Kidney epithelial cell (primary cell): ENCODE results near the gene CST11. TPM values are rescaled to one million over a fixed set of nuclear protein-coding genes. Genes with fewer than 3 reads are reported as not detected.

Experiments used
- DNase-seq: peaks from one replicate; pipeline ENCODE4 v3.0.0-alpha.2; 2010; ENCODE audit warnings: low read depth
- H3K27me3 ChIP-seq: 2 replicates; pipeline ENCODE4 v1.6.0; 2011; ENCODE audit warnings: low read length; ENCODE audit not compliant: control insufficient read depth, insufficient read depth
- H3K36me3 ChIP-seq: 2 replicates; pipeline ENCODE4 v1.5.1; 2011; ENCODE audit warnings: low read length; ENCODE audit not compliant: control insufficient read depth, insufficient read depth
- H3K4me3 ChIP-seq: 2 replicates; pipeline ENCODE4 v1.5.1; 2011; ENCODE audit warnings: low read depth, mild to moderate bottlenecking, control low read depth, low read length
- total RNA-seq: library from RNA; depleted of rRNA; stranded (reverse); fragments of >200 nt; gene quantifications from 2 replicates; pipeline ENCODE4 v1.2.3, GENCODE V29; 2015
- TF ChIP-seq, protein P1 (sequence below): IDR thresholded peaks from 2 replicates; pipeline ENCODE4 v1.5.1; 2011; ENCODE audit warnings: mild to moderate bottlenecking, moderate library complexity, low read length, control low read depth, inconsistent platforms; ENCODE audit not compliant: insufficient read depth, poor library complexity, severe bottlenecking

CST11 gene
- total RNA-seq, 1 donor from 2014 or later = not detected

DNA sequence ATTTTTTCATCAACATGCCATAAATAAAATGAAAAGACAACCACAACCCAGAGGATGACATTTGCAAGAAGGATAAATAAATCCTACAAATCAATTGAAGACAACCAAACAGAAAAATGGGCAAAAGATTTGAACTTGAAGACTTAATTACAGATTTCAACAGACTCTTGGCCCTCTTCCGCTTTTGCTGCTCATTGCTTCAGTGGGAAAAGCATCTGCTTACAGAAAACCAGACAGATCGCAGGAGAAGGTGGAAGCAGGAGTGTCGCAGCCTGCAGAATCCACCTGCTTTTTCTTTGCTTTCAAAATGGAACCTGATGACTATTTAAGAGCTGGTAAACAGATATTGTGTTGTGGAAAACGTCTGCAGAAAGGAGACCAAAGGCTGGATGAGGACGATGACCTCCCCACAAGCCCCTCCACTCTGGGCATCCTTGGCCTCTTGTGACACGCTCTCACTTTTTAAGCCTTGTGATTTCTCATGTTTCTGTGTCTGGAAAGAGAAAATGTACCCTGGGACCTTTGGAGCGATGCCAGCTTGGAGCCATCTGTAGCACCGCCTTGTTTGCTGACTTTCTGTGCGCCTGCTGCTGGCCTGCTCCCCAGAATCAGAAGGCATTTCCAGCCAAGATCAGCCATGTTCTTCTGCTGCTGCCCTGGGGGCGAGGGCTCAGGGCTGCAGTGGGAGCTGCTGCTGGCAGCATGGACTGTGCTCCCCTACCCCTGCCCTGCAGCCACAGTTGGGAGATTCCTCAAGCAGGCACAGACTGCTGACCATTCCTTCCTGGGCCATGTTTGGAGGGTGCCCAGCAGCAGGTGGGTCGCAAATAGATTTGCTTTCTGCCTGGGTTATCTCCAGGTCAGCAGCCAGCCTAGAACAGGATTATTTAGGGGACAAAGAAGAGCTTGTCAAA is 16.8 kb downstream of the CST11 start:
- H3K36me3 ChIP-seq = no peaks in the 10 kb centered on the region
- H3K27me3 ChIP-seq = no peaks in the 10 kb centered on the region
- H3K4me3 ChIP-seq = no peak overlapping the region
- TF ChIP-seq, protein P1, sequence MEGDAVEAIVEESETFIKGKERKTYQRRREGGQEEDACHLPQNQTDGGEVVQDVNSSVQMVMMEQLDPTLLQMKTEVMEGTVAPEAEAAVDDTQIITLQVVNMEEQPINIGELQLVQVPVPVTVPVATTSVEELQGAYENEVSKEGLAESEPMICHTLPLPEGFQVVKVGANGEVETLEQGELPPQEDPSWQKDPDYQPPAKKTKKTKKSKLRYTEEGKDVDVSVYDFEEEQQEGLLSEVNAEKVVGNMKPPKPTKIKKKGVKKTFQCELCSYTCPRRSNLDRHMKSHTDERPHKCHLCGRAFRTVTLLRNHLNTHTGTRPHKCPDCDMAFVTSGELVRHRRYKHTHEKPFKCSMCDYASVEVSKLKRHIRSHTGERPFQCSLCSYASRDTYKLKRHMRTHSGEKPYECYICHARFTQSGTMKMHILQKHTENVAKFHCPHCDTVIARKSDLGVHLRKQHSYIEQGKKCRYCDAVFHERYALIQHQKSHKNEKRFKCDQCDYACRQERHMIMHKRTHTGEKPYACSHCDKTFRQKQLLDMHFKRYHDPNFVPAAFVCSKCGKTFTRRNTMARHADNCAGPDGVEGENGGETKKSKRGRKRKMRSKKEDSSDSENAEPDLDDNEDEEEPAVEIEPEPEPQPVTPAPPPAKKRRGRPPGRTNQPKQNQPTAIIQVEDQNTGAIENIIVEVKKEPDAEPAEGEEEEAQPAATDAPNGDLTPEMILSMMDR = no peak
- no peak for DNase-seq

DNA sequence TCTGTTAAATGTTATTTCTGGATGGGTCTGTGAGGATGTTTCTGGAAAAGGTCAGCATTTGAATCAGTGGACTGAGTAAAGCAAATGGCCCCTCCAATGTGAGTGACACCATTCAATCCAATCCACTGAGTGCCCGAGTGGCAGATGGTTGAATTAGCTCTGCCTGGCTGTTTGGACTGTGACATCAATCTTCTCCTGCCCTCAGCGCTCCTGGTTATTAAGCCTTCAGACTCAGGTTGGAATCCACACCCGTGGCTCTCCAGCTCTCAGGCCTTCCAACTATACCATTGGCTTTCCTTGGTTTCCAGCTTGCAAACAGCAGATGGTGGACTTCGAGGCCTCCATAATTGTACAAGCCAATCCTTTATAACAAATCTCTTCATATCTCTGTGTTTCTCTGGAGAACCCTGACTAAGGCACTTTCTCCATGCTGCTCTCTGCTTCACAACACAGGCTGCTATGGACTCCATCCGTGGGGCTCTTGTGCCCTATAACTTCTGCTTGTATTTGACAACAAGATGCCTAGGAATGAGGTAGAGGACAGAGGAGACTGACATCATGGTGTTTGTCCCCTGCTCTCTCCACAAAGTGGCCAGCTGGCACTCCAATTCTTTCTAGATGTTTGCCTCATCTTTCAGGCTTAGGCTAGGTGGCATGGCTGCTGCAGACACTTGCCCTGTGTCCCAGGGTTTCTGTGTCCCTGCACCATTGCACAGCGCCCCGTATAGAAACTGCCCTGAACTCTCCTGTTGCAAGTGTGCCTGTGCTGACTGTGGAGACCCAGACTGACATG is 18.0 kb downstream of the CST11 start:
- Histone ChIP-seq H3K4me3 (no peak overlapping the region), H3K27me3 (no peaks in the 10 kb centered on the region), H3K36me3 (no peaks in the 10 kb centered on the region)
- TF ChIP-seq, protein P1 = no peak
- no peak for DNase-seq

DNA sequence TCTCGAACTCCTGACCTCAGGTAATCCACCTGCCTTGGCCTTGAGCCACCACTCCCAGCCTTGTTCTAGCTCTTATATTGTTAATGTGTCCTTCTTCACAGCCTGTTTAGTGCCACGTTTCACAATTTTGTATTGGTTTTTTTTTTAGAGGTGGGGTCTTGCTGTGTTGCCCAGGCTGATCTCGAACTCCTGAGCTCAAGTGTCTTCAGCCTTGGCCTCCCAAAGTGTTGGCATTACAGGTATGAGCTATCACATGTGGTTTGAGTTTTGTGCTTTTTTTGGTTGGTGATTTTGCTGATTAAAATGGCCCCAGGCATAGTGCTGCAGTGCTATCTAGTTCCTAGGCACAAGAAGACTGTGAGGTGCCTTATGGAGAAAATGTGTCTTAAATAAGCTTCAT is 19.0 kb downstream of the CST11 start:
- Histone ChIP-seq H3K4me3 (no peak overlapping the region), H3K36me3 (no peaks in the 10 kb centered on the region), H3K27me3 (no peaks in the 10 kb centered on the region)
- TF ChIP-seq, protein P1 = no peak
- DNase-seq = no peak

DNA sequence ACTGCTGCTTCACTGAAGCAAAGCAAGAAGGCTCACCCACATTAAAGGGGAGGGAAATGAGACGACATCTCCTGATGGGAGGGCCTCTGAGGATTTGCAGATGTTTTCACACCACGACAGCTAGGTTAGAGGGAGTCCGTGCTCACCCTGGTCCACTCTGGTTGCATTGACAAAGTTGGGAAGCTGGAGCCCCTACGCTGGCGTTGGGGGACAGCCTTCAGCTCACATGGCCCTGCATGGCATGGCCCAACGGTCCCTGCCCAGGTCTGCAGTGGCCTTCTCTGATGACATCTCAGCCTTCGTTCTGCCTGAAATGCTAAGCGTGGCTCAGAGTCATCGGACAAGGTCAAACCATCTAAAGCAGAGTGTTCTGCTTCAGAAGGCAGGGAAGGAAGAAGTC is 27.5 kb downstream of the CST11 start:
- DNase-seq = no peak
- TF ChIP-seq, protein P1 = no peak
- Histone ChIP-seq H3K27me3 (no peaks in the 10 kb centered on the region), H3K4me3 (no peak overlapping the region), H3K36me3 (no peaks in the 10 kb centered on the region)

DNA sequence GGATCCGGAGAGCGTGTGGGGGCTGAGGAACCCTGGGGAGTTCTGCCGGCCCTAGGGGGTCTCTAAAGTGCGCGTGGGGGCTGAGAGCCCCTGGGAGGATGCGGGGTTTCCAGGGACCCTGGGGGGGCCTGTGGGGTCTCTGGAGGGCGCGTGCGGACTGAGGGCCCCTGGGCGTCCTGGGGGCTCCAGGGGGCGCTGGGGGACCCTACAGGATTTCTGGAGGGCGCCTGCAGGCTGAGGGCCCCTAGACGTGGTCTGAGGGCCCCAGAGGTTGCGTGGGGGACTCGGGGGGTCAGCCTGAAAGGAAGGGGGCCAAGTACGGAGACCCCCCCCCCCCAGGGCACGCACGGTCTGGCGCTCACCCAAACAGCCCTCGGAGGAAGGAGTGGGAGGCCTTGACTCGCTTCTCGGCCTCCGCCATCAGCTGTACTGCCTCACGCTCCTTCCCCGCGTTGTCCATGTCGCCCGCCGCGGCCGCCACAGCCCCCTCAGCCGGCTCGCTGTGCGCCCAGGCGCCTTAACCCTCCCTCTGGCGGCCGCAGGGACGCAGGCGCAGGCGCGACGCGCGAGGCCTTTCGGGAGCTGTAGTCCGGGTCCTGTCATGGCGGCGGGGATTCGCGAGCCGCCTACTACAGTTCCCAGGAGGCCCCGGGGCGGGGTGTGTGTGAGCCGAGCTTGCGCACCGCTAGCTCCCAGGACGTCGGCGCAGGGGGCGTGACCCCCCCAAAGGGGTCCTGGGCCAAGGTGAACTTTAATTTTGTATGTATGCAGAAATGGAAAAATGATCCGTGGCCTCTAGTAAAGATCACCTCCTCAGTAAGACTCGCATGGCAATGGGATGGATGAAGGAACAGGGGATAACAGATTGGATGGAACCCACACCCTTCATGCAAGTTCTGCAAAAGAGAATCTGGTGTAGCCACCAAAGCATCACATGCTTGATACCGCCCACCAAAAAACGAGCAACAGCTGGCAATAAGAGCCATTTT is 31.4 kb downstream of the CST11 start, which contains the start of gene NAPB:
Gene NAPB (minus strand): TSS at position 546 of the 989 bp plus-strand sequence. CDS start 86 bp downstream, at position 460.
- peak; percentile 61 for DNase-seq
- TF ChIP-seq, protein P1 = peak; percentile 22
- Histone ChIP-seq H3K36me3 (no peaks in the 10 kb centered on the region), H3K27me3 (no peaks in the 10 kb centered on the region), H3K4me3 (peak within 1 kb of the TSS; percentile 94)
